ENCODE data around the gene DNER. TPM values are rescaled to one million over a fixed set of nuclear protein-coding genes. Genes with fewer than 3 reads are reported as not detected.

DNER gene
- total RNA-seq, 3 donors from 2014 or later (not counting 1 experiment from before 2014, with no cell fraction given): not detected

DNA sequence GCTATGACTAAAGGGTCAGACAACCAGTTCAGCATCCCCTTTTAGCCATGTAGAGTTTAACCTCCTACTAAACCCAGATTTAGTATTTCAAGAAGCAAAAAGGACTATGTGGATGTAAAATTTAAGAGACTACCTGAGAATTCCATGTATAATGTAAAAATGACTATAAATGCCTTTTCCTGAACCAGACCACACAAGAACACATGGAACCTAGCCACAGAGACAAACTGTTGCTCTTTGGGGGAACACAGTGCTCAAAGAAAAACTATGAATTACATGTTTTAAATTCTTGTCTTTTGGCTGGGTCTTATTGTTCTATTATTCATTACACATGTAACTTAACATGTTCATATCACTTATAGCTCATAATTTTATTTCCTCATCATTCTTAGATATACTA lies 192.8 kb downstream of the DNER start:
- Mint-ChIP-seq H3K9me3 (no peaks in the 10 kb centered on the region), H3K27me3 (ENCODE audit: low read depth in 2 of 2) (peaks cover 6 to 12% of the 10 kb centered on the region in 2 donors), H3K4me1 (no peaks in the 10 kb centered on the region), H3K36me3 (no peaks in the 10 kb centered on the region), H3K27ac (no peak overlapping the region), H3K4me3 (no peak overlapping the region)
- no peak for ATAC-seq
- Histone ChIP-seq H3K27me3 (ENCODE audit: control insufficient read depth, insufficient read depth, low read length) (no peaks in the 10 kb centered on the region), H3K36me3 (ENCODE audit: control insufficient read depth, insufficient read depth, low read length) (no peaks in the 10 kb centered on the region), H3K27ac (ENCODE audit: low read length) (no peak overlapping the region), H3K4me3 (ENCODE audit: low read length) (no peak overlapping the region), H3K9me3 (ENCODE audit: control insufficient read depth, insufficient read depth, low read length) (no peaks in the 10 kb centered on the region), H3K4me1 (ENCODE audit: control insufficient read depth, insufficient read depth, low read length) (no peaks in the 10 kb centered on the region)
- TF ChIP-seq CTCF (IDR thresholded peaks at IDR 0.05): no peak
- intact Hi-C loops (cut with micrococcal nuclease): no loop called here
- no peak for DNase-seq

DNA sequence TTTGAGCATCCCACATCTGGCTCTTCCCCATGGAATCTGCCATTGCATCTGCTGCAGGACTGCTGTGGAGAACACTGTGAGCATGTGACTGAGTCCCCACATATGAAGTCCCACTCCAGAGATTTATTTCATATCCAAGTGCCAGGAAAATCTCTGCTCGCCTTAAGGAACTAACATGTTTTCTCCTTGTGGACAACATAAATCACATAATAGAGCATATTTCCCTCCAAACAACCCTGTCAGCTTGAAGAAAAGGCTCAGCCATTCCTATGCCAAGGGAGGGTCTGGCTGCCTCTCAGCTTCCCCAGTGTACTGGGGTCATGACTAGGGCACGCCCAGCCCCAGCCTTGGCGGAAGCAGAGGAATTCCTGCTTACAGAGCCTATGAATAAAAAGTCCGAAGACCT lies 193.7 kb downstream of the DNER start:
- intact Hi-C loops (cut with micrococcal nuclease): no loop called here
- no peak for DNase-seq
- Mint-ChIP-seq H3K4me1 (no peaks in the 10 kb centered on the region), H3K9me3 (no peaks in the 10 kb centered on the region), H3K27me3 (ENCODE audit: low read depth in 2 of 2) (peaks cover 6 to 12% of the 10 kb centered on the region in 2 donors), H3K4me3 (no peak overlapping the region), H3K36me3 (no peaks in the 10 kb centered on the region), H3K27ac (no peak overlapping the region)
- H3K27ac ChIP-seq (ENCODE audit: low read length): no peak overlapping the region
- H3K4me1 ChIP-seq (ENCODE audit: control insufficient read depth, insufficient read depth, low read length): no peaks in the 10 kb centered on the region
- H3K27me3 ChIP-seq (ENCODE audit: control insufficient read depth, insufficient read depth, low read length): no peaks in the 10 kb centered on the region
- TF ChIP-seq CTCF (IDR thresholded peaks at IDR 0.05): no peak
- H3K9me3 ChIP-seq (ENCODE audit: control insufficient read depth, insufficient read depth, low read length): no peaks in the 10 kb centered on the region
- no peak overlapping the region for H3K4me3 ChIP-seq (ENCODE audit: low read length)
- ATAC-seq: no peak
- H3K36me3 ChIP-seq (ENCODE audit: control insufficient read depth, insufficient read depth, low read length): no peaks in the 10 kb centered on the region
- WGBS (ENCODE audit: insufficient coverage): 82% methylated on average over 4 of the region's 4 CpGs

- no peaks in the 10 kb centered on the region for H3K9me3 Mint-ChIP-seq
- no peak for DNase-seq
- no peak for TF ChIP-seq CTCF (IDR thresholded peaks at IDR 0.05)
- H3K4me3 Mint-ChIP-seq: no peak overlapping the region
- Histone ChIP-seq H3K4me3 (ENCODE audit: low read length) (no peak overlapping the region), H3K9me3 (ENCODE audit: control insufficient read depth, insufficient read depth, low read length) (no peaks in the 10 kb centered on the region), H3K27me3 (ENCODE audit: control insufficient read depth, insufficient read depth, low read length) (no peaks in the 10 kb centered on the region), H3K27ac (ENCODE audit: low read length) (no peak overlapping the region), H3K4me1 (ENCODE audit: control insufficient read depth, insufficient read depth, low read length) (no peaks in the 10 kb centered on the region), H3K36me3 (ENCODE audit: control insufficient read depth, insufficient read depth, low read length) (no peaks in the 10 kb centered on the region)
- H3K27ac Mint-ChIP-seq: no peak overlapping the region
- intact Hi-C loops (cut with micrococcal nuclease): no loop called here
- H3K36me3 Mint-ChIP-seq: no peaks in the 10 kb centered on the region
- no peak for ATAC-seq
- WGBS (ENCODE audit: insufficient coverage): 67% methylated on average over 10 of the region's 11 CpGs
- peaks cover 3 to 8% of the 10 kb centered on the region in 2 donors for H3K27me3 Mint-ChIP-seq (ENCODE audit: low read depth in 2 of 2)
- H3K4me1 Mint-ChIP-seq: no peaks in the 10 kb centered on the region
These were observed 194.5 kb downstream of the DNER start for GRCh38 chr2:229519655-229520430.

All from natural killer cell (primary cell).